Activated effector memory CD4-positive, alpha-beta T cell treated with Interleukin-2 at 50 U/mL for 16 hours (primary cell): Measurements from ENCODE around the gene CCR3.

Experiments used
- DNase-seq: peaks from one replicate; pipeline ENCODE4 v3.0.0-alpha.2; 2020

The CCR3 gene

DNA sequence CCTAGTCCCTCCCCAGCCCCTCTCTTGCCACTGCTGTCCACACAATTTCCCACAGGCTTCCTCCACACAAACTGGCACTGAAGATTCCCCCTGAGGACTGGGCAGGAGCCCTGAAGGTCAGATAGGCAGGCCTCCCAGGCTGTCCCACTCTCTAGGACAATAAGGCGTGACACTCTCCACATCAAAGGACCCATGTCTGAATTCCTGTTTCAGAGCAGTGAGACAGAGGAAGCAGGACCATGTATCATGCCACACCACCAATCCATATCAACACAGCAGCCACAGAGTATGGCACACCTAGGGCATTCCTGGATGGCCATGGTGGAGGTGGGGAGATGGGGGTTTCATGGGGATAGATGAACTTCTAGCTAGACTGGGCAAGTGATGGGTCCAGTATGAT is 20.3 kb upstream of the CCR3 start:
- DNase-seq: no peak

DNA sequence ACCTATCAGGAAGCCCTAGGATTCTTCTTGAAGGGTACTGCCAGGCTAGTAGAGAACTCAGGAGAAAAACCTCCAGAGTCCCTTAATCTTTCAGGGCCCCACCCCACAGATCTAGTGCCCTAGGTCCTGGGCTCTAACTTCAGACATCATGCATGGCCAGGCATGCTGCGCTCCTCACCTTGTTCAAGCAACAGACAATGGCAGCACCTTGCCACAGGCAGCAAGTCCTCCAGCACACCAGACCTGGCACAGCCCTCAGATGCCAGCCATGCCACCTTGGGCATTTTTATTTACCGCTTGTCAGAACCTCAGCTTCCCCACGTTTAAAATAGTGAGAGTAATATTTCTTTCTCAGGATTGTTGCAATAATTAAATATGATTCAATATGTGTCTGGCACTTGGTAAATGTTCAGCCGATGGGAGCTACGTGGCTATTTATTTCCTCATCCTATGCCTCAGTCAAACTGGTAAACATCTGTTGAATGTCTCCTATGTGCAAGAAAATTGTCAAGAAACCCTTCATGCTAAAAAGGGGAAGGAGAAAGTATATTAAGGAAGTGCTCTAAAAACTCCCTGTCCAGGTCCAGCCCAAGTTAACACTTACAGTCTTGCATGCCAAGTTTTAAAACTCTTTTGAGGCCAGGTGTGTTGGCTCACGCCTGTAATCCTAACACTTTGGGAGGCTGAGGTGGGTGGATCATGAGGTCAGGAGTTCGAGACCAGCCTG is 19.7 kb upstream of the CCR3 start:
- no peak for DNase-seq

GRCh38 chr3:46228260-46229242 is 13.7 kb upstream of the CCR3 start:
- DNase-seq: no peak

DNA sequence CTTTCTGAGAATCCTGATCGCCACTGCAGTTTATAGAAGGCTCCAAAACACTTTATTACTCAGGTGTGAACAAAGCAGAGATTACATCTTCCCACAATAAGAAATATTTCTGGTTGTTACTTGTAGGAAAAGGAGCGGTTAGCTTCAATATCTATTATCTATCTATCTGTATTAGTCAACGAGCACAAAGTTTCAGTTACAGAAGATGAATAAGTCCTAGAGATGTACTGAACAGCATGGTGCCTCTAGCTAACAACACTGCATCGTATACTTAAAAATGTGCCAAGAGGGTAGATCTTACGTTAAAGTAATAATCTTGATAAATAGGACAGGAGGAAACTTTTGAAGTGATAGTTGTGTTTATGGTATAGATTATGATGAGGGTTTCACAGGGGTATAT is 10.9 kb upstream of the CCR3 start:
- DNase-seq: no peak

GRCh38 chr3:46233194-46233593 is 9.1 kb upstream of the CCR3 start:
- DNase-seq: no peak

- no peak for DNase-seq
These were observed 6.8 kb upstream of the CCR3 start for GRCh38 chr3:46235425-46235824.

DNA sequence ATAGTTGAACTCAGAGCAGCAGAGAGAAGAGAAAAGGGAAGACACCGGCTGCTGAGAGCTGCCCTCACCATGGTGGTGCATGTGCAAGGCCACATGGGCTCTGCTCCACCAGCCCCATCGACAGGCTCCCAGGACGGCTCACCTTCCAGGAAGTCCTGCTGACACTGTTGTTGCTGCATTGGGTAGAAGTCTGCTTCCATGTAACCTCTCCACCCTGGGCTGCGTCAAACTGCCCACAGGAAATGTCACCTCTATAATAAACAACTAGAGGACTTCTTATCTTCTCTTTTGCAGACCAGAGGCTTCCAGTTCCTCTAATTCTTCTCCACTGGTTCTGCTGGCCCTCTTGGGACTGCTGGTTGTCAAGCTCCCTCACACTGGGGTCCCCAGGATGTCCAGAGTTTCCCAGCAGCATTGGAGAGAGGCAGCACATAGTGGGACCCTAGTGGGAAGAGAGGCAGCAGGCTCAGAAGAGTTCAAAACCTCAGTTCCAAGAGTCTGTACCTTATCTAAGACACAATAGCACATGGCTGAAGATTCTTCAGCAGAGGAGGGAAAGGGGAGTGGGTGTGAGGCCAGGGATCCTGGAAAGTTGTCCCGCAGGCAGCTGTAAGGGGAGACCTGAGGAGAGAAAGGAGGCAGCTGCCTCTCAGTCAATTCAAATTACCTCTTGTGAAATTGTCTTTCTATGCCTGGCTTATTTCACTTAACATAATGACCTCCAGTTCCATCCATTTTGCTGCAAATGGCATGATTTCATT is 5.8 kb upstream of the CCR3 start:
- no peak for DNase-seq

GRCh38 chr3:46238386-46238785 is 3.9 kb upstream of the CCR3 start:
- no peak for DNase-seq

- DNase-seq: no peak
These were observed 2.8 kb upstream of the CCR3 start for GRCh38 chr3:46239301-46239938.

GRCh38 chr3:46239952-46240351 is 2.3 kb upstream of the CCR3 start:
- DNase-seq: no peak

DNA sequence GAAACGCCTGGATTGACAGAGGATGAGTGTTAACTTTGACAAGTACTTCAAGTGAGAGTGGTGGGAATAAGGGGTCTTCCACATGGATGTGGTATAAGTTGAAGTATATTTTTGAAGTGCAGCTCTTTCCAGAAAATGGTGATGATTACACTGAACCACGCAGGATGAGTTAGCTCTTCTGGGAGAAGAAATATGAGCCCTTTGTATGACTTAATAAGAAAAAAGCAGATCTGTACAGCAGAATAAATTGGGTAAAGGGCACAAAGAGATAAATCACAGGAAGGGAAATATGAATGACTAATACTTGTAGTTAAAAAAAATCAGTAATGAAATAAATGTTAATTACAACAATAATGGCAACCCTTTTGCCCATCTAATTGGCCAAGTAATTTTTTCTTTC is 1.3 kb downstream of the CCR3 start:
- DNase-seq: no peak

- no peak for DNase-seq
These were observed 2.9 kb downstream of the CCR3 start for GRCh38 chr3:46245146-46245545.

- no peak for DNase-seq
These were observed 10.7 kb downstream of the CCR3 start for GRCh38 chr3:46252980-46253379.

GRCh38 chr3:46258525-46258924 is 16.3 kb downstream of the CCR3 start:
- DNase-seq: no peak

DNA sequence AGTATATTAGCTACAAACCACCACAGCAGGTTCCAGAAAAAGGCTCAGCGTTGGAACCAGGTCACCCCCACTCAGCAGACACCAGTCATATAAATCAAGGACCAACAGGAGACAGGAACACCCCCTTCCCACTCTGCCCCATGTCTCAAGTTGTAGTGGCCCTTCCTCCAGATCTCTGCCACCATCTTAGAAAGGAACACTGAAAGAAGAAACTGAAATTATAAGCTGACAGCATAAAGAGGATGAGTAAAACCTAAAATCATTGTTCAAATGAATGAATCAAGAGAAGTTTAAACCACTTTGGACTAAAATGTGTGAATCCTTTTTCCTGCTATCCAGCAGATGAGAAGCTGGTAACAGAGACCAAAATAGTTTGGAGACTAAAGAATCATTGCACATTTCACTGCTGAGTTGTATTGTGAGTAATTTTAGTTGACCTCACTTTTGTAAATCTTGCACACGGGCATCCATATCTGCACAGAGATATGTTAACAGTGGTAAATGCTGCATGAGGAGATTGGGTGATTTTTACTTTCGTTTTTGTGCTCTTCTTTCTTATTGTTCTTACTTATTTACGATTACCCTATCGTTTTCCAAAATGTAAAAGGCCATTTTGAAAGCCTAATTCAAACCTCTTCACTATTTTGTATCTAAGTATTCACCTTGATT is 19.8 kb downstream of the CCR3 start:
- DNase-seq: no peak

DNA sequence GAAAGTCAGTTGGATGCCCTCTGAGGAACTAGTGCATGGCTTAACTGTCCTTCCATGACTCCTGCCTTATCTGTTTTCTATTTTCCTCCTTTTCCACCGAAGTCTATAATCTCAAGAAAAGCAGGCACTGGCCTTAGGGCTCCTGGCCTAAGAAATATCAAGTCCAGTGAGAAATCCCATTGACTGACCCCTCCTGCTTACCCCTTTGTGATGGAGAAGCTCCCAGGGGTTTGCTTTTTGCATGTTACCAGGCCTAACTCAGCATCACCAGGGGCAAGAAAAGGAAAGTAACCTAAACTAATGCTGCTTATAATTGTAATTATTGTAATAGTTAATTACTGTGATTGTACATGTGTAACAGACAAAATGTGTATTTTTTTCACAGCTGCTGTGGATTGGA is 21.7 kb downstream of the CCR3 start:
- no peak for DNase-seq

- no peak for DNase-seq
These were observed 24.3 kb downstream of the CCR3 start for GRCh38 chr3:46266598-46266997.

GRCh38 chr3:46269556-46269955 is 27.3 kb downstream of the CCR3 start:
- DNase-seq: no peak

DNA sequence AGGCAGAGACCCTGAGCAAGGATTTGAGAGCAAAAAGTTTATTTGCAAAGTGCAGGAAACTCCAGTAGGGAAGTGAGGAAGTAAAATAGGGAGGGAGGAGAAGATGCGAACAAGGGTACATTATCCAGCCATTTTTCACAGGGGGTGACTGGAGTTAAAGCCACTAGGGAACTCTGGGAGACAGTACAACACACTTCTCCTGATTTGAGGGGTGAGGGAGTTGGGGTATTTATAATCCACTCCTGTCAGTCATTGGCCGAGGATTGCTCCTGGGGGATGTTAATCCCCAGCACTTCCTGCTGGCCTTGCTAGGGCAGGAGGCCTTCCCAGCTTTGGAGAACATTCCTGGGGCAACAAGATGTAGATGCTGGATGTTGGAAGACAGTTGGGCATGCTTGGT is 28.2 kb downstream of the CCR3 start:
- DNase-seq: no peak

DNA sequence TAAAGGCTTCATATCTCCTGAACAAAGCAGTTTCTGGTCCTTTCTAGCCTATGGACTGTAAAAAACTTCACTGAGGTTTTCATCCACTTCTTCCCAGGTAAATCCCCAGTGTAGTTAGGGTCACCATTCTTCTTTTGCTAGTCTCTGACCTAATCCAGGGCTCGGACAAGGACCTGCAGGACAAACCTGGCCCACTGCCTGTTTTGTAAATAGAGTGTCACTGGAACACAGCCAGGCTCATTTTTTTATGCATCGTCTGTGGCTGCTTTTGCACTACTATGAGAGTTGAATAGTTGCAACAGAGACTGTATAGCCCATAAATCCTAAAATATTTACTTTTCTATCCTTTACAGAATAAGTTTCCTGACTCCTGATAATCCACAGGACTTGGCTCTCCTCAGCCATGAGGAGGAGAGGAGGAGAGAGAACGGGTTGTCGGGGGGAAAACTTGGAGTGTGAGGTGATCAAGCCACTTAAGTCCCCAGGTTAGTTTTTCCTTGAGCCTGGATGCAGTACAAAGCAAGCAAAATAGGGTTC is 29.0 kb downstream of the CCR3 start:
- no peak for DNase-seq

GRCh38 chr3:46272028-46272451 is 29.8 kb downstream of the CCR3 start:
- DNase-seq: no peak

GRCh38 chr3:46276497-46277099 is 34.3 kb downstream of the CCR3 start:
- DNase-seq: peak; percentile 70
